HG02884 (cell line): ENCODE measurements around the gene GALNT12.
A peak's percentile ranks its signal among the peaks of the same experiment; 100 is the strongest.

Source experiments
- ATAC-seq: cut with Tn5 transposase; IDR thresholded peaks from one replicate; pipeline ENCODE4 v1.9.1; 2021; ENCODE audit warnings: mild to moderate bottlenecking, moderate library complexity; ENCODE audit not compliant: unreplicated experiment

Gene GALNT12

GRCh38 chr9:98830554-98830953, 23.1 kb downstream of the GALNT12 start:
- ATAC-seq: no peak

- ATAC-seq: no peak
Measured at GRCh38 chr9:98831696-98832095, 24.2 kb downstream of the GALNT12 start.

- no peak for ATAC-seq
Measured at GRCh38 chr9:98832768-98833089, 25.3 kb downstream of the GALNT12 start.

- ATAC-seq: no peak
Measured at GRCh38 chr9:98833090-98833956, 25.9 kb downstream of the GALNT12 start.

GRCh38 chr9:98834386-98834785, 26.9 kb downstream of the GALNT12 start:
- no peak for ATAC-seq

GRCh38 chr9:98836206-98836605, 28.7 kb downstream of the GALNT12 start:
- no peak for ATAC-seq

GRCh38 chr9:98837516-98837915, 30.0 kb downstream of the GALNT12 start:
- ATAC-seq: no peak

- ATAC-seq: no peak
Measured at GRCh38 chr9:98838155-98838867, 30.8 kb downstream of the GALNT12 start.

GRCh38 chr9:98838868-98839565, 31.5 kb downstream of the GALNT12 start:
- ATAC-seq: no peak

GRCh38 chr9:98839724-98840123, 32.3 kb downstream of the GALNT12 start:
- ATAC-seq: no peak

- no peak for ATAC-seq
Measured at GRCh38 chr9:98842510-98842909, 35.0 kb downstream of the GALNT12 start.

GRCh38 chr9:98846081-98846480, 38.6 kb downstream of the GALNT12 start:
- ATAC-seq: no peak

- ATAC-seq: no peak
Measured at GRCh38 chr9:98846879-98847278, 39.4 kb downstream of the GALNT12 start.

- ATAC-seq: peak; percentile 87
Measured at GRCh38 chr9:98848450-98849149, 41.1 kb downstream of the GALNT12 start.

- no peak for ATAC-seq
Measured at GRCh38 chr9:98849563-98849962, 42.1 kb downstream of the GALNT12 start.

GRCh38 chr9:98850851-98851729, 43.6 kb downstream of the GALNT12 start:
- ATAC-seq: no peak

GRCh38 chr9:98851730-98852459, 44.4 kb downstream of the GALNT12 start:
- no peak for ATAC-seq

GRCh38 chr9:98852460-98852734, 44.9 kb downstream of the GALNT12 start:
- ATAC-seq: no peak

- no peak for ATAC-seq
Measured at GRCh38 chr9:98852961-98853360, 45.5 kb downstream of the GALNT12 start.

GRCh38 chr9:98854266-98854665, 46.8 kb downstream of the GALNT12 start:
- no peak for ATAC-seq
